Measurements from ENCODE around the gene QPCTL. TPM values are rescaled to one million over a fixed set of nuclear protein-coding genes. Genes with fewer than 3 reads are reported as not detected.
A peak's percentile ranks its signal among the peaks of the same experiment; 100 is the strongest.

Gene QPCTL
- total RNA-seq: 11.9 and 13.3 TPM in 2 replicates

GRCh38 chr19:45692187-45693105 is at the start of gene QPCTL:
QPCTL (plus strand) TSS chr19:45692666; CDS start chr19:45692704, 38 bp downstream.

GRCh38 chr19:45667620-45668341 is 24.7 kb upstream of the QPCTL start, which contains the start of gene GIPR:
GIPR (plus strand) TSS chr19:45668221; CDS start chr19:45669521, 1,300 bp downstream.

GRCh38 chr19:45691516-45692186 is 815 bp upstream of the QPCTL start, which contains the start of gene SNRPD2:
SNRPD2 (minus strand) TSS chr19:45691953; CDS start chr19:45691888, 65 bp downstream.

GRCh38 chr19:45730368-45731288 is 38.2 kb downstream of the QPCTL start, which contains the start of gene FBXO46:
FBXO46 (minus strand) TSS chr19:45730896; CDS start chr19:45713495, 17,401 bp downstream.

GRCh38 chr19:45733160-45733810 is 40.8 kb downstream of the QPCTL start, which contains the start of gene MEIOSIN:
MEIOSIN (plus strand) TSS chr19:45733439; CDS start chr19:45735377, 1,938 bp downstream.

Small RNAs within 50 kb of the gene (small RNA-seq; reads per million reads assigned to genes)
- gene MIR642A (17.6 reads per million, percentile 95 among the genes with 10 or more reads in this experiment), gene RN7SL836P (not detected)

Other genes starting within 250 kb of the QPCTL start
- 0.39 and 26.6 TPM in 2 replicates for gene FOSB, start 224.7 kb upstream of the QPCTL start, total RNA-seq
- gene RTN2, start 195.6 kb upstream of the QPCTL start, total RNA-seq: 5.0 and 6.1 TPM in 2 replicates
- gene PPM1N, start 194.2 kb upstream of the QPCTL start, total RNA-seq: 0.43 and 0.52 TPM in 2 replicates
- gene VASP, start 185.2 kb upstream of the QPCTL start, total RNA-seq: 44.5 and 48.2 TPM in 2 replicates
- gene OPA3, start 107.9 kb upstream of the QPCTL start, total RNA-seq: 6.3 and 7.5 TPM in 2 replicates
- gene GPR4, start 90.5 kb upstream of the QPCTL start, total RNA-seq: under 0.01 TPM in 1 of 2 replicates, not detected in the other
- 12.7 and 19.8 TPM in 2 replicates for gene EML2, start 53.3 kb upstream of the QPCTL start, total RNA-seq
- 1.3 and 1.4 TPM in 2 replicates for gene GIPR, start 24.4 kb upstream of the QPCTL start, total RNA-seq
- 206 and 232 TPM in 2 replicates for gene SNRPD2, start 713 bp upstream of the QPCTL start, total RNA-seq
- 5.5 and 5.6 TPM in 2 replicates for gene FBXO46, start 38.2 kb downstream of the QPCTL start, total RNA-seq
- gene MEIOSIN, start 40.8 kb downstream of the QPCTL start, total RNA-seq: not detected in 2 replicates
- 7.9 and 8.0 TPM in 2 replicates for gene SIX5, start 76.6 kb downstream of the QPCTL start, total RNA-seq
- gene DMPK, start 89.8 kb downstream of the QPCTL start, total RNA-seq: 28.2 and 37.0 TPM in 2 replicates
- 27.3 and 39.2 TPM in 2 replicates for gene DMWD, start 100.2 kb downstream of the QPCTL start, total RNA-seq
- gene RSPH6A, start 122.6 kb downstream of the QPCTL start, total RNA-seq: 0.11 and 0.13 TPM in 2 replicates
- 29.3 and 30.3 TPM in 2 replicates for gene SYMPK, start 170.5 kb downstream of the QPCTL start, total RNA-seq
- under 0.01 TPM in 1 of 2 replicates, not detected in the other for gene FOXA3, start 171.7 kb downstream of the QPCTL start, total RNA-seq
- 21.6 and 22.7 TPM in 2 replicates for gene IRF2BP1, start 193.5 kb downstream of the QPCTL start, total RNA-seq
- 1.3 and 1.8 TPM in 2 replicates for gene MYPOP, start 209.9 kb downstream of the QPCTL start, total RNA-seq
- not detected in 2 replicates for gene NANOS2, start 222.1 kb downstream of the QPCTL start, total RNA-seq